Right atrium auricular region (tissue), 2 donors: ENCODE data around the gene ATXN3L. TPM values are rescaled to one million over a fixed set of nuclear protein-coding genes. Genes with fewer than 3 reads are reported as not detected.

Source experiments
- DNase-seq: peaks from one replicate; pipeline ENCODE4 v3.0.0-alpha.2; 2019; ENCODE audit warnings: low spot score
- H3K27ac ChIP-seq, 2 donors: fragments of 200-600 bp; sonication (generic); 1 replicate in 1 of 2; 2 replicates in 1 of 2; pipeline ENCODE4 v1.5.1; 2016 to 2019
- H3K27me3 ChIP-seq, 2 donors: fragments of 200-600 bp; sonication (generic); one replicate each; pipeline versions ENCODE4 v1.5.1 to v1.6.0; 2017 to 2019
- H3K36me3 ChIP-seq: fragments of 200-600 bp; sonication (generic); one replicate; pipeline ENCODE4 v1.5.1; 2016
- H3K4me1 ChIP-seq, 2 donors: fragments of 200-600 bp; sonication (generic); one replicate each; pipeline versions ENCODE4 v1.5.1 to v1.6.0; 2017 to 2019
- H3K4me3 ChIP-seq, 2 donors: fragments of 200-600 bp; sonication (generic); 1 replicate in 1 of 2; 2 replicates in 1 of 2; pipeline ENCODE4 v1.5.1; 2017 to 2019; ENCODE audit warnings: mild to moderate bottlenecking in 1 of 2, moderate library complexity in 1 of 2
- H3K9me3 ChIP-seq, 2 donors: fragments of 200-600 bp; sonication (generic); one replicate each; pipeline ENCODE4 v1.5.1; 2019
- total RNA-seq, 2 donors: library from RNA; depleted of rRNA; stranded (reverse); fragments of >200 nt; gene quantifications; one replicate each; pipeline ENCODE4 v1.1.0, GENCODE V29; 2016
- TF ChIP-seq, protein P1 (sequence below), 2 donors: fragments of 200-600 bp; sonication (generic); IDR thresholded peaks; one replicate each; pipeline ENCODE4 v1.5.1; 2019; ENCODE audit warnings: antibody characterized with exemption in 2 of 2

ATXN3L gene
- total RNA-seq, 2 donors from 2014 or later, result not detected

DNA sequence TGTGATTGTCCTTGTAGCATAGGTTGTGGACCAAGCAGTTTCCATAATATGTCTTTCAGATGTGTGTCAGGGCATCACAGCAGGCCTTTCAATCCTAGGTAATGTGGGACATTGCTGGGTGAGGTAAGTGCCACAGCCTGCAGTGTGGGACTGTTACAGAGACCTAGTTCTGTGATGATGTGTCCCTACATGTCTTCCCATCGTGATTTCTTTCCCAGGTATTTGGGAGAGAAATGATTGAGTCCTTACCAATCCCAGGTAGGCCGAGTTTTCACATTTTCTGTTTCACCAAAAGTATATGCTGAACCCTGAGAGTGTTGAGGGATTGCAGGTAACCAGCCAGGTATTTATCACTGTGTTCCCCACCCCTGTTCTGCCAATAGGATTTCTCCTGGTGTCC, 10.6 kb upstream of the ATXN3L start:
- Histone ChIP-seq H3K9me3 (no peaks in the 10 kb centered on the region), H3K27me3 (no peaks in the 10 kb centered on the region), H3K36me3 (no peaks in the 10 kb centered on the region), H3K4me1 (no peaks in the 10 kb centered on the region), H3K27ac (no peak overlapping the region), H3K4me3 (no peak overlapping the region)
- no peak for DNase-seq
- TF ChIP-seq, protein P1, sequence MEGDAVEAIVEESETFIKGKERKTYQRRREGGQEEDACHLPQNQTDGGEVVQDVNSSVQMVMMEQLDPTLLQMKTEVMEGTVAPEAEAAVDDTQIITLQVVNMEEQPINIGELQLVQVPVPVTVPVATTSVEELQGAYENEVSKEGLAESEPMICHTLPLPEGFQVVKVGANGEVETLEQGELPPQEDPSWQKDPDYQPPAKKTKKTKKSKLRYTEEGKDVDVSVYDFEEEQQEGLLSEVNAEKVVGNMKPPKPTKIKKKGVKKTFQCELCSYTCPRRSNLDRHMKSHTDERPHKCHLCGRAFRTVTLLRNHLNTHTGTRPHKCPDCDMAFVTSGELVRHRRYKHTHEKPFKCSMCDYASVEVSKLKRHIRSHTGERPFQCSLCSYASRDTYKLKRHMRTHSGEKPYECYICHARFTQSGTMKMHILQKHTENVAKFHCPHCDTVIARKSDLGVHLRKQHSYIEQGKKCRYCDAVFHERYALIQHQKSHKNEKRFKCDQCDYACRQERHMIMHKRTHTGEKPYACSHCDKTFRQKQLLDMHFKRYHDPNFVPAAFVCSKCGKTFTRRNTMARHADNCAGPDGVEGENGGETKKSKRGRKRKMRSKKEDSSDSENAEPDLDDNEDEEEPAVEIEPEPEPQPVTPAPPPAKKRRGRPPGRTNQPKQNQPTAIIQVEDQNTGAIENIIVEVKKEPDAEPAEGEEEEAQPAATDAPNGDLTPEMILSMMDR (IDR thresholded peaks at IDR 0.05), result no peak

DNA sequence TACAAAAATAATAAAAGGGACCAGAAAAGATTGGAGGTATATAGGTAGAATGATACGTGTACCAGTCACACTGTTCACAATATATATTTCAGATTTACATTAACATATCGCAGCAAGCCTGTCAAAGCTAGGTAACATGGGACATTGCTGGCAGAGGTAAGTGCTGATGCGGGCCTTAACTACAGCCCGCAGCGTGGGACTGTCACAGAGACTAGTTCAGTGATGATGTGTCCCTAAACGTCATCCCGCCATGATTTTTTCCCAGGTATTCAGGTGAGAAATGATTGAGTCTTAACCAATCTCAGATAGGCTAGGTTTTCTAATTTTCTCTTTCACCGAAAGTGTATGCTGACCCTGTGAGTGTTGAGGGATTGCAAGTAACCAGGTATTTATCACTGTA, 7.8 kb upstream of the ATXN3L start:
- DNase-seq, result no peak
- H3K9me3 ChIP-seq, result peaks cover 0 to under 1% of the 10 kb centered on the region in 2 donors

DNA sequence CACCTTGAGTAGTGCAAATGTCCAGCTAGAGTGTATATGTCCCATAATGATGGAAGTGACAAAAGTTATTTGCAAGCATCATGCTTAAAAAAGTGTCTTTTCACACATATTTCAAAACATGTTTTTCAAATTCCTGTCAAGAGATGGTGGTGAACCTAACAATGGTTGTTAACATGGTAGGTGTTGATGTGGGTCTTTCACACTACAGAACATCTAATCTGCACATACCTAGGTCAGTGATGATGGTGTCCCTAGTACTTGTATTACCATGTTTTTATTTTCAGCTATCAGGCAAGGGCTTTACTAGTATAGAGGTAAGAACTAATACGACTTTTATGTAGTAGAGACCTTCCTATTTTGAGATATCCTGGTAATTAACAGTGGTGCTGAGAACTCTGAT, 3.4 kb upstream of the ATXN3L start:
- Histone ChIP-seq H3K9me3 (peaks cover 0 to 3% of the 10 kb centered on the region in 2 donors), H3K27me3 (no peaks in the 10 kb centered on the region), H3K36me3 (no peaks in the 10 kb centered on the region), H3K4me1 (no peaks in the 10 kb centered on the region), H3K4me3 (no peak overlapping the region), H3K27ac (no peak overlapping the region)
- no peak for DNase-seq
- TF ChIP-seq, protein P1 (IDR thresholded peaks at IDR 0.05), result no peak

More for the DNA sequence above, 7.8 kb upstream of the ATXN3L start:
- Histone ChIP-seq H3K4me3 (no peak overlapping the region), H3K36me3 (no peaks in the 10 kb centered on the region), H3K27me3 (no peaks in the 10 kb centered on the region), H3K27ac (no peak overlapping the region), H3K4me1 (no peaks in the 10 kb centered on the region)
- TF ChIP-seq, protein P1 (IDR thresholded peaks at IDR 0.05), result no peak

DNA sequence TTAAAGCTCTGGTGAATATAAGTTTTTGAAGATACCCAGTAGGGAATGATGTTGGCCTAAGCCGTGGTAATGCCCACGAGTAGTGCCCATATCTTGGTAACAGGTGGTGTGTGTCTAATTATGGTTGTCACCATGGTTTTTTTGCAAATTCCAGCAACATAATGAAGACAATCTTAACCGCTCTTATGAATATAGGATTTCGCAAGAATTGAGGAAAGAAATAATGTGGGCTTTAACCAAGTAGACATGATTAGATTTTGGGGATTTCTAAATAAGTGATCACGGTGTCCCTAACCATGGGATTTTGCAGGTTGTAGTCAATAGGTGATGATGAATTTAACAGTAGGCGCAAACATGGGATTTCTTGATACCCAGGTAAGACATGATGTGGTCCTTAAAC, 2.5 kb downstream of the ATXN3L start:
- no peak overlapping the region for H3K4me3 ChIP-seq
- no peaks in the 10 kb centered on the region for H3K27me3 ChIP-seq
- no peak overlapping the region for H3K27ac ChIP-seq
- no peaks in the 10 kb centered on the region for H3K9me3 ChIP-seq
- no peak for DNase-seq
- TF ChIP-seq, protein P1 (IDR thresholded peaks at IDR 0.05), result no peak
- no peaks in the 10 kb centered on the region for H3K4me1 ChIP-seq
- no peaks in the 10 kb centered on the region for H3K36me3 ChIP-seq

DNA sequence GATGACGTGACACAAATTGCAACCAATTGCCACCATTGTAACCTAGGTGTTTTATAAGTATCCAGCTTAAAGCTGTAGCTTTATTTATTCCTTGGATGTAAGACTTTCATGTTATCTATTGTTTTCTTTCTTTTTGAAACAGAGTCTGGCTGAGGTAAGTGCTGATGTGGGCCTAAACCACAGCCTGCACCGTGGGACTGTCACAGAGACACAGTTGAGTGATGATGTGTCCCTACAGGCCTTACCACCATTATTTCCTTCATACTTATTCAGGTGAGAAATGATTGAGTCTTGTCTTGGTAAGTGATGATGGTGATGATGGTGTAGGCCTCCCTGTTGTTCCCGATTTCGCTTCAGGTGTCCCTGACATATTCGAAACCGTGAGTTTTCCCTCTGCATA, 8.3 kb downstream of the ATXN3L start:
- H3K27ac ChIP-seq, result no peak overlapping the region
- no peaks in the 10 kb centered on the region for H3K4me1 ChIP-seq
- H3K9me3 ChIP-seq, result no peaks in the 10 kb centered on the region
- H3K4me3 ChIP-seq, result no peak overlapping the region
- no peaks in the 10 kb centered on the region for H3K27me3 ChIP-seq
- DNase-seq, result no peak
- TF ChIP-seq, protein P1 (IDR thresholded peaks at IDR 0.05), result no peak
- H3K36me3 ChIP-seq, result no peaks in the 10 kb centered on the region

DNA sequence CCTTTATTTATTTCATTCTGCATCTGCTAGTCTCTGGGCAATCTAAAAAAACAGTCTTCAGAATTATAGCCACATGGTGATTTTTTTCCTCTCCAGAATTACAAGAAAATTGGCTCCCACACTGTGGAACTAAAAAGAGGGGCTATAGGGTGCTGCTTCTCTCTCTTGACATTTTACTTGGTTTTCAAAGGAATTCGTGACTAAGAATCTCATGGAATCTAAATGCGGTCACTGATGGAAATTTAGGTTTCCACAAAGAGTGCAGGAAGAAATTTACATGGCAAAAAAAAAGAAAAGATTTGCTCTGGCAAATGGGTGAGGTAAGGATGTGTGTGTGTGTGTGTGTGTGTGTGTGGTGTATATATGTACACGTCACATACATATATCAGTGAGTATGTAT, 10.2 kb downstream of the ATXN3L start:
- no peak for DNase-seq
- H3K9me3 ChIP-seq, result no peaks in the 10 kb centered on the region
- no peaks in the 10 kb centered on the region for H3K27me3 ChIP-seq
- TF ChIP-seq, protein P1 (IDR thresholded peaks at IDR 0.05), result no peak
- no peaks in the 10 kb centered on the region for H3K36me3 ChIP-seq
- no peaks in the 10 kb centered on the region for H3K4me1 ChIP-seq
- no peak overlapping the region for H3K4me3 ChIP-seq
- H3K27ac ChIP-seq, result no peak overlapping the region
